GM18498 (cell line): Measurements from ENCODE around the gene FAH.
"Not testable (repeated sequence)": the region's sequence is repeated elsewhere in the genome, so short reads cannot be mapped to it uniquely, and the experiment has no call there.

Experiments
- ATAC-seq: cut with Tn5 transposase; IDR thresholded peaks from one replicate; pipeline ENCODE4 v1.9.1; 2021; ENCODE audit warnings: mild to moderate bottlenecking, moderate library complexity; ENCODE audit not compliant: unreplicated experiment

FAH gene

DNA sequence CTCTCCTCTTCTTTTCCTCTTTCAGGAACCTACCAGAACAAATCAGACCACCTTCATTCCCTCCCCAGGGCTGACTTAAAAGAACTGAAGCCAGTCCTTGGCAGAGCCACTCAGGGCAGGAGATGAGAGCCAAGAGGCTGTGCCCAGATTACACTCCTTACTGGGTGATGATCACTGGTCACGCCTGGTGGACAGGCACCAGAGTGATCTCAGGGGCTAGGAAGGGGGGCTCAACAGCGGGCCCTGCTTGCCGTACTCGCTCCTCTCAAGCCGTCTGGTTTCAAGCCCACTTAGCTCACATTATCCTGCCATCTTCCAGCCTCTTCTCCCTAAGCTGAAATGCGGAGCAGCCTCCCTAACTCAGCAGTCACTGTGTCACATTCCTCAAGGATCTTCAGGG is 1.7 kb upstream of the FAH start:
- no peak for ATAC-seq

DNA sequence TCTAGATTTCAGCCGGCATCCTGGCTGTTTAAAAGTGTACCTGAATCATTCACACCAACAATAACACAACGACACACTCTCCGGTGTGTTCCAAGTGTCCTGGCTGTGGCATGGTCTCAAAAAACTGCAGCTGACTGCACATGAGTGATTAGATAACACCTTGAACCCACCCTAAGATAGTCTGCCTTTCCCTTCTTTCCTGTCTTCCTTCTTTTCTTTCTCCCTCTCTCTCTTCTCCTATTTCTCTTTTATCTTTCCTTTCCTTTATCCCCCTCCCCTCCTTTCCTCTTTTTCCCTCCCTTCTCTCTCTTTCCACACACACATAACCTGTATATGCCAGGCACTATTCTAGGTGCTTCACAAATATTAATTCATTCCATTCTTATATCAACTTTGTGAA is 1.2 kb upstream of the FAH start:
- ATAC-seq = no peak

DNA sequence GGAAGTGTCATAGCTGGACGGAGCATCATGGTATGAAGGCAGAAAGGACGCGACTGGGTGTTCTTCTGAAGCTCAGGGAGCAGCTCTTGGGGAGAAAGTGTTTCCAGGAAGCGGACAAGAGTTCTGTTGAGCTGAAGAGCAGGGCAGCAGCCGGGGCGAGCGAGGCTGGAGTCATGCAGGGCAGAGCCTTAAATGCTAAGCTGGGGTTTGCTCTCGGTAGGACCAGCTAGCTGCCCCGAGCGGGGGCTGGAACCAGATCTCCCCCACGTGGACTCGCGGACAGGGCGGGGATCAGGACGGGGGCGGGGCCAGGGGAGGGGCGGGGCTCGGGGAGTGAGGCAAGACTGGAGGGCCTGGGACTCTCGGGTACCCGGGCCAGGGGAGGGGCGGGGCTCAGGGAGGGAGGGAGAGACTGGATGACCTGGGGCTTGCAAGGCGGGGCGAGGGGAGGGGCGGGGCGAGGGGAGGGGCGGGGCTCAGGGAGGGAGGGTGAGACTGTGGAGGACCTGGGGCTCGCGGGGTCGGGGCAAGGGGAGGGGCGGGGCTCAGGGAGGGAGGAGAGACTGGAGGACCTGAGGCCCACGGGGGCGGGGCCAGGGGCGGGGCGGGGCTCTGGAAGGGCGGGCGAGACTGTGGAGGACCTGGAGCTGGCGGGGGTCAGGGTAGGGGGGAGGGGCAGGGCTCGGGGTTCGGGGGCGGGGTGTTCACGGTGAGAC is 461 bp upstream of the FAH start:
- peak; percentile 70 for ATAC-seq

DNA sequence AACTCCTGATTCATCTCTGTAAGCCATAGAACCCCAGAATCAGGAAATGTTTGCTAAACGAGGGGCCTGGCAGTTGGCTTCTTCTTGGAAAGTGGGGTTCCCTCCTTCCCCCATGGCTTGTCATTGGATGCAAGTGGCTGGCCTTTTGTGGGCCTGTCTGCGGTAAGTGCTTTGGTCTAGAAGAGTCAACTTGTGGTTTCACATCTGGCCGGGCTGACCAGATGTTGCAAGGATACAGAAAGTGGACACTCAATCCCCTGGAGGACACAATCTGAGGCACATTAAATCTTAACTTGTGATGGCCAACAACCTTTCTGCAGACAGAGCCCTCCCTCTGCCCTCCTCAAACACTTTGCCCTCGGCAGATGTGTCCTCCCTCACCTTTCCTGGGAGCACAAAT is 1.1 kb downstream of the FAH start:
- no peak for ATAC-seq

DNA sequence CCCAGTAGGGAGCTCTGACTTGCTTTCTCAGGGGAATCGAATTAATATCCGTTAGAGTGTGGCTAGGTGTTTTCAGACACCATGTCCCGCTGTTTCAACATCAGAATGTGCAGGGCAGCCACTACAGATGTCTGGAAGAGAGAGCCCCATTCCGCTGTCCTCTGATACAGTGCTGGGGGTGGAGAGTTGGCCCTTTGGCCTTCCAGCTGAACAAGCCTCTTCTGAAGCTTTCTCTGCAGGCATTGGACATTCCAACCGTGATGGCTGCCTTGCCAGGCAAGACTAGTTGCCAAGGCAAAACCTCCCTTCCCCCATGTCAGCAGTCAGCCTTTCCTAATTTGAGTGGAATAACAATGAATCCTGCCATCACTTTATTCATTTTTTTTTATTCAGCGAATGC is 1.5 kb downstream of the FAH start:
- ATAC-seq = no peak

DNA sequence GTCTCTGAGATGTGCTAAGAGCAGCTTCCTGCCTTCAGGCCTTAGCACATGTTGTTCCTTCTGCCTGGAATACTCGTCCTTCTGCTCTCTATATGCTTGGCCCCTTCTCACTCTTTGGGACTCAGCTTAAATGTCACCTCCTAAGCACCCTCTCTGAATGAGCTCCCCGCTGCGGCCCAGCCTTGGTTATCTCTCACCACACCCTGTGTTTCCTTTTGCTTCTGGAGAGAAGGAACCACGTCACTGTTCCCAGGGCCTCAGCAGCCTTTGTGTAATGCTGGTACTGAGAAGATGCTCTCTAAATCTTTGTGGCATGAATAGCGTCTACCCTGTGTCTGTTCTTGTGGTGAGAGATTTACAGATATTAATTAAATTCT is 2.2 kb downstream of the FAH start:
- no peak for ATAC-seq

DNA sequence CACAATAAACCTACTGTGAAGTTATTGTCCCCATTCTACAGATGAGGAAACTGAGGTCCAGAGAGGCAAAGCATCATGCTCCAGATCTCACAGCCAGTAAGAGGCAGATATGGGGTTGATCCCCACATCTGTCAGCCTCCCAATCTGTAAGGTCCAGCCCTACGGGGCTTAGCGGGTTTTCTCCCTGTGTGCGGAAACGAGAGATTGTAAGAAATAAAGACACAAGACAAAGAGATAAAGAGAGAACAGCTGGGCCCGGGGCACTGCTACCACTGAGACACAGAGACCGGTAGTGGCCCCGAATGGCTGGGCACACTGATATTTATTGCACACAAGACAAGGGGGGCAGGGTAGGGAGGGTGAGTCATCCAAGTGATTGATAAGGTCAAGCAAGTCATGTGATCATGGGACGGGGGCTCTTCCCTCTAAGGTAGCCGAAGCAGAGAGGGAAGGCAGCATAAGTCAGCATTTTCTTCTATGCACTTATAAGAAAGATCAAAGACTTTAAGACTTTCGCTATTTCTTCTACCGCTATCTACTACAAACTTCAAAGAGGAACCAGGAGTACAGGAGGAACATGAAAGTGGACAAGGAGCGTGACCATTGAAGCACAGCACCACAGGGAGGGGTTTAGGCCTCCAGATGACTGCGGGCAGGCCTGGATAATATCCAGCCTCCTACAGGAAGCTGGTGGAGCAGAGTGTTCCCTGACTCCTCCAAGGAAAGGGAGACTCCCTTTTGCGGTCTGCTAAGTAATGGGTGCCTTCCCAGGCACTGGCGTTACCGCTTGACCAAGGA is 2.8 kb downstream of the FAH start:
- ATAC-seq = not testable (repeated sequence)

DNA sequence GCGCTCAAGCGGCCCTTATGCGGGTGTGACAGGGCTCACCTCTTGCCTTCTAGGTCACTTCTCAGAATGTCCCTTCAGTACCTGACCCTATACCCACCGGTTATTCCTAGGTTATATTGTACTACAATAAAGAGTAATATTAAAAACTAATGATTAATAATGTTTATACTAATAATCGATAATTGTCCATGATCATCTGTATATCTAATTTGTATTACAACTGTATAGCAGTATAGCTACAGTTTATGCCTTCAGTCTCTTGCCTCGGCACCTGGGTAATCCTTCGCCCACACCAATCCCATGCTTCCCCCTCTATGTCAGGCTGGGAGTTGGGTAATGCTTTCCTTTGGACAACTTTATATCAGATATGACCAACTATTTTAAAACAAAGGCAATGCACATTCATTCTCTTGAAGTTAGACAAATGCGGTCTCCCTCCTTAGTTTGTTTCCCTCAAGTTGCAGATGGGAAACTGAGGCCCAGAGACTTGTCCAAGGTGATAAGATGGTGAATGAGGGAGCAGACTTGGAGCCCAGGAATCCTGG is 3.4 kb downstream of the FAH start:
- no peak for ATAC-seq

GRCh38 chr15:80157215-80157614 is 4.4 kb downstream of the FAH start:
- ATAC-seq = no peak

- no peak for ATAC-seq
These were observed 6.5 kb downstream of the FAH start for GRCh38 chr15:80159301-80159700.

- no peak for ATAC-seq
These were observed 7.2 kb downstream of the FAH start for GRCh38 chr15:80159811-80160569.

DNA sequence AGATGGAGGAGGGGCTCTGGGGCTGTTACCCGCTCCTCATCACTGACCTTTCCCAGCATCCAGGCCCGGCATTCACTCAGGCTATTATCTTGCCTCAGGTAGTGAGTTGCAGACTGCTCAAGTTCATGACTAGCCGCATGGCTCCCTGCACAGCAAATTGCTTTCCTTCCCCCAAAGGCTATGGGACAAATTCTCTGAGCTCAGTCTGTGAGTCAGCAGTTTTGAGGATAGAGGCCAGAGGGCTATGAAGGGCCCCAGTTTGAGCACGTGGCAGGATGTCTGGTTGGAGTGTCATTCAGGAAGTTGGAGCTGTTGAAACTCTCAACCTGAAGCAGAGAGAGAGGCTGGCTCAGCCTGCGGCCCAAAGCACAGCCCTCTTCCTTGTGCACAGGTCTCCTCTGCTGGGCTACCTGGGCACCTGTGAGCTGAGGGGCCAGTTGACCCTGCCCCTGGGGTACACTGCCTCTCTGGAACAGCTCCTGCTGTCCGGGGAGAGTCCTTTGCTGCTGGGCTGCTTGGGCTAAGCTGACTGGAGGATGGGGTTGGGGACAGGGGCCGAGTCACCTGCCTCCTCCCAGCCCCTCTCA is 7.9 kb downstream of the FAH start:
- ATAC-seq = peak; percentile 76

GRCh38 chr15:80161468-80162016 is 8.7 kb downstream of the FAH start:
- no peak for ATAC-seq

- no peak for ATAC-seq
These were observed 9.3 kb downstream of the FAH start for GRCh38 chr15:80162059-80162554.

DNA sequence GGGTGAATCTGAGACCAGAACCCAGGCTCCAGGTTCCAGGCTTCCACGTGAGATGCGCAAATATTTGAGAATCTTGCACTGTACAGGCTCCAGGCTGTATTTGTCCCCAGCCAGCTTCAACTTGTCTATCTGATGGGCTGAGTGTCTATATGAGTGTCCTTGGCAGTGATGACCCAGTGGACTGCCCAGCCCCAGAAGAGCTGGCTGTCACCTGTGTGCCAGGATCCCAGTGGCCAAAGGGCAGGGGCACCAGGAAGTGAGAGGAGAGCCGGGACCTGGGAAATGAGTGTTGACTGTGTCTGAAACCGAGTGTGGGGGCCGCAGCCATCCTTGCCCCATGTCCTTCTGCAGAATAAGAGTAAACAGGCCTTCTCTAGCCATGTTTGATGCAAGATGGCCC is 10.4 kb downstream of the FAH start:
- ATAC-seq = no peak

DNA sequence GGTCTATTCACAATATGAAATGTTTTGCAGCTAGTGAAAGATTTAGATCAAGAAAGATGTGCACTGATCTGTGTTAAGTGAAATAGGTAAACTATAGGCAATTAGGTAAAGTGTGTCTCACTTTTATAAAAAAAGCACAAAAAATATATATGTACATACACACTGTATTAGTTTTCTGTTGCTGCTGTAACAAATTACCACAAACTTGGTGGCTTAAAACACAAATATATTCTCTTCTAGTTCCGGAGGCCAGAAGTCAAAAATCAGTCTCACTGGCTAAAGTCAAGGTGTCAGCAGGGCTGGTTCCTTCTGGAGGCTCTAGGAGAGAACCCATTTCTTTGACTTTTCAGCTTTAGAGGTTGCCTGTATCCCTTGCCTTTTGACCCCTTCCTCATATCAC is 11.1 kb downstream of the FAH start:
- ATAC-seq = no peak

GRCh38 chr15:80167936-80168335 is 15.1 kb downstream of the FAH start:
- ATAC-seq = no peak

DNA sequence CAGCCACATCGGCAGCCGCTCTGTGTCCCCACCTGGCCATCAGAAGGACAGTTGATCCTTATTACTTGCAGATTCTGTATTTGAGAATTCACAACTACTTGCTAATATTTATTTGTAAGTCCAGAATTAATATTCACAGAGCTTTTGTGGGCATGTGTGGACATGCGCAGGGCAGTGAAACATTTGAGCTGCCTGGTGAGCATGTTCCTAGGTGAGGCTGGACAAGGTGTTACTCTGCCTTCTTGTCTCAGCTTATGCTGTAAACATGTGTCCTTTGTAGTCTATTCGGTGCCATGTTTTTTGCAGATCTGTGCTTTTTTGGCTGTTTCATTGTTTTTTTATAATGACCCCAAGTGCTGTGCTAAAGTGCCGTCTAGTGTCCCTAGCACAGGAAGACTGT is 15.6 kb downstream of the FAH start:
- no peak for ATAC-seq

DNA sequence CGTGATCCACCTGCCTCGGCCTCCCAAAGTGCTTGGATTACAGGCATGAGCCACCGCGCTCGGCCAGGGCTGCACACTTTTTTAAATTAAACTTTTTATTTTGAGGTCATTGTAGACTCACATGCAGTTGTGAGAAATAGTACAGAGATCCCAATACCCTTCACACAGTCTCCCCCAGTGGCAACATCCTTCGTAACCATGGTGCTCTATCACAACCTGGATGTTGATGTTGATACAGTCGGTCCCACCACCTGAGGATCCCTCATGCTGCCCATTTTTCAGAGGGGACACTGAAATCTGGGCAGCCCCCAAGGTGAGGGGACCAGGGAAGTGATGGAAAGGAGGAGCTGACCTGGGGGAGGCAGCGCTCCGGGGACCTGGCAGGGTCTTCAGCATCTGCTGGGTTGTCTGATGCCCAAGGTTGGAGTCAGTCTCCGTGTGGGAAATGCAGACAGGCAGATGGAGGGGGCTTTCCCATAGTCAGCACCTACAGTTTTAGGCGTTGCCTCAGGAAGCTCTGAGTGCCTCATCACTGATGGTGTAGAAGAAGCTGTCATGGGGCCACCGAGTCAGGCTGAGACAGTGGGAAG is 17.1 kb downstream of the FAH start:
- ATAC-seq = no peak

- ATAC-seq = no peak
These were observed 17.8 kb downstream of the FAH start for GRCh38 chr15:80170596-80170995.
